H4 (cell line): Measurements from ENCODE around the gene JAG2. TPM values are rescaled to one million over a fixed set of nuclear protein-coding genes. Genes with fewer than 3 reads are reported as not detected.
A peak's percentile ranks its signal among the peaks of the same experiment; 100 is the strongest.

Experiments
- DNase-seq: peaks from one replicate; pipeline ENCODE4 v3.0.0-alpha.2; 2015; ENCODE audit warnings: low spot score
- total RNA-seq: library from RNA; depleted of rRNA; stranded (reverse); fragments of >200 nt; shearing (Covaris generic); gene quantifications from 2 replicates; pipeline ENCODE4 v1.2.3, GENCODE V29; 2014; rRNA removed

Gene JAG2
- total RNA-seq, 1 experiment from 2014 or later, result 0.48 TPM

DNA sequence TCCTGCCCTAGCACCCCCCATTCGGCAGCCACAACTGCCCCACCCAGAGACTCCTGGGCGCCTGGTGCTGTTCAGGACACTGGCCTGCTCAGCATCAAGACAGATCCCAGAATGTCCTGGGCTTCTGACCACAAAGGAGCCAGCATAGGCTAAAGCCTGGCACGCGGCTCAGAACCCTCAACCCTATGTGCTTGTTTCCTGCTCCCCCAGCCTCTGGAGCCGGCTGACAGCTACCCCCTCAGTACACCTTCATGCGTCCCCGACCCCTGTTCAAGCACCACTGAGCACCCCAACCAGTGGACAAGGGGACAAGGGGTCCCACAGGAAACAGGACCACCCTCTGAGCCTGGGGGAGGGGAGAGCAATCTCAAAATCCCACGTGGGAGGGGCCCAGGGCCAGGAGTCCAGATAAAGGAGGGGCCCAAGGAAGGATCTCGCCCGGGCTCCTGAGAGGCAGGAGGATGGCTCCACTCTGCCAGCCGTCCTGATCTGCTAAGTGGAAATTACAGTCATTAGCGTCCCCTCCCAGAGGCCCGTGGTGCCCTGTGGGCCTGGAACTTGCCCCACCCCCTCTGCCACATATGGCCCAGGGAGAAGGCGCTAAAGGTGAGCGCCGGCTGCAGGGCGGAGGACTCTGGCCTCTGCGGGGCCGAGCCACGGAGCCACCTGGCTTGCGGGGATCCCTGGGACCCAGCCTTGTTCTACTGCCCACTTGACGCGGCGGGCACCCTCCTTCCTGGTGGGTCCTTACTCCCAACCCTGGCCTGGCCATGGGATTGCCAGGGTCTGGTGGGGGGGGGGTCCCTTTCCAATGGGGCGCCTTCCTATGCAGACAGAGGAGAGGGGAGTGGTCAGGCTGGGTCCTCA lies 76.2 kb downstream of the JAG2 start:
- DNase-seq, result peak; percentile 47

- peak; percentile 90 for DNase-seq
These were observed 76.9 kb downstream of the JAG2 start for GRCh38 chr14:105091517-105092170.

- DNase-seq, result no peak
These were observed 77.5 kb downstream of the JAG2 start for GRCh38 chr14:105091054-105091516.

Other genes with a start within 250 kb of the JAG2 start
- gene PLD4, start 243.9 kb downstream of the JAG2 start, total RNA-seq, result not detected in 2 replicates
- gene AHNAK2, start 190.4 kb downstream of the JAG2 start, total RNA-seq, result 4.4 and 5.2 TPM in 2 replicates
- gene CLBA1, start 183.0 kb downstream of the JAG2 start, total RNA-seq, result 2.4 and 4.4 TPM in 2 replicates
- gene CDCA4, start 147.7 kb downstream of the JAG2 start, total RNA-seq, result 42.8 and 46.1 TPM in 2 replicates
- gene GPR132, start 103.3 kb downstream of the JAG2 start, total RNA-seq, result 0.10 TPM in 1 of 2 replicates, not detected in the other
- gene NUDT14, start 12.5 kb upstream of the JAG2 start, total RNA-seq, result 18.0 and 19.8 TPM in 2 replicates
- gene BTBD6, start 79.8 kb upstream of the JAG2 start, total RNA-seq, result 16.8 and 19.4 TPM in 2 replicates
- gene BRF1, start 132.2 kb upstream of the JAG2 start, total RNA-seq, result 12.6 and 13.6 TPM in 2 replicates
- gene PACS2, start 146.0 kb upstream of the JAG2 start, total RNA-seq, result 12.6 and 14.4 TPM in 2 replicates
- 0.04 TPM in 1 of 2 replicates, not detected in the other for gene TEX22, start 229.8 kb upstream of the JAG2 start, total RNA-seq